HepG2 (cell line): ENCODE measurements around the gene BTN1A1. TPM values are rescaled to one million over a fixed set of nuclear protein-coding genes. Genes with fewer than 3 reads are reported as not detected.
A peak's percentile ranks its signal among the peaks of the same experiment; 100 is the strongest.

Experiments
- AHR ChIP-seq: IDR thresholded peaks from 2 replicates; pipeline ENCODE4 v1.6.1; 2018; ENCODE audit warnings: missing genetic modification reagents, missing compliant biosample characterization
- ARNT2 ChIP-seq: sonication (generic); formaldehyde crosslinking; IDR thresholded peaks from 2 replicates; pipeline ENCODE4 v1.8.0; 2022; ENCODE audit warnings: mild to moderate bottlenecking, low read depth, missing genetic modification reagents, moderate library complexity
- BORCS8-MEF2B ChIP-seq: sonication (generic); formaldehyde crosslinking; IDR thresholded peaks from 2 replicates; pipeline ENCODE4 v1.8.0; 2022; ENCODE audit warnings: mild to moderate bottlenecking, missing genetic modification reagents
- HNF4G ChIP-seq, 2 experiments: sonication (generic) in 1 of 2; formaldehyde crosslinking in 1 of 2; IDR thresholded peaks; 2 replicates each; pipeline versions ENCODE4 v1.4.0 to v1.6.1; 2011 to 2020; ENCODE audit warnings: borderline replicate concordance in 2 of 2, low read depth in 2 of 2, mild to moderate bottlenecking in 2 of 2, low read length in 1 of 2, missing genetic modification reagents in 1 of 2, moderate library complexity in 1 of 2
- MZF1 ChIP-seq: sonication (generic); formaldehyde crosslinking; IDR thresholded peaks from 2 replicates; pipeline ENCODE4 v1.8.1; 2023; ENCODE audit warnings: mild to moderate bottlenecking, missing genetic modification reagents, borderline replicate concordance
- ZBTB7B ChIP-seq: sonication (generic); formaldehyde crosslinking; IDR thresholded peaks from 2 replicates; pipeline ENCODE4 v1.4.0; 2020; ENCODE audit warnings: missing genetic modification reagents
- ZNF143 ChIP-seq: sonication (generic); formaldehyde crosslinking; IDR thresholded peaks from 2 replicates; pipeline ENCODE4 v1.4.0; 2020; ENCODE audit warnings: missing genetic modification reagents
- ZNF224 ChIP-seq: sonication (generic); formaldehyde crosslinking; IDR thresholded peaks from 2 replicates; pipeline ENCODE4 v1.5.0; 2020; ENCODE audit warnings: mild to moderate bottlenecking, missing genetic modification reagents
- ZNF274 ChIP-seq: sonication (generic); formaldehyde crosslinking; IDR thresholded peaks from 2 replicates; pipeline ENCODE4 v1.5.1; 2020; ENCODE audit warnings: mild to moderate bottlenecking, missing genetic modification reagents
- polyA plus RNA-seq, 8 experiments: library from polyadenylated mRNA; depleted of rRNA in 3 of 8; stranded (reverse) in 7 of 8; unstranded in 1 of 8; fragments of >200 nt; fragmentation: Illumina TruSeq in 4 of 8; extraction: Trizol in 4 of 8; gene quantifications; 2 replicates each; pipeline versions ENCODE4 v1.2.1 to v1.2.3, GENCODE V29; 2011 to 2016; ENCODE audit warnings: low read depth in 4 of 8, missing spikeins in 1 of 8, mixed read lengths in 1 of 8; ENCODE audit not compliant: insufficient read depth in 1 of 8
- total RNA-seq, 5 experiments: library from RNA; depleted of rRNA; stranded (reverse); fragments of >200 nt; fragmentation: Illumina TruSeq; extraction: Trizol; gene quantifications; 2 replicates each; pipeline ENCODE4 v1.2.3, GENCODE V29; 2016; ENCODE audit warnings: low read depth in 1 of 5
- TF ChIP-seq, protein P1 (sequence below): sonication (generic); formaldehyde crosslinking; IDR thresholded peaks from 2 replicates; pipeline ENCODE4 v1.5.0; 2020; ENCODE audit warnings: mild to moderate bottlenecking, missing genetic modification reagents, borderline replicate concordance
- TF ChIP-seq, protein P2 (sequence below): sonication (generic); formaldehyde crosslinking; IDR thresholded peaks from 2 replicates; pipeline ENCODE4 v1.5.1; 2020; ENCODE audit warnings: missing genetic modification reagents, mild to moderate bottlenecking, borderline replicate concordance
- TF ChIP-seq, protein P3 (sequence below): sonication (generic); formaldehyde crosslinking; IDR thresholded peaks from 2 replicates; pipeline ENCODE4 v1.5.1; 2020; ENCODE audit warnings: mild to moderate bottlenecking, moderate library complexity, missing genetic modification reagents
- TF ChIP-seq, protein P4 (sequence below): sonication (generic); formaldehyde crosslinking; IDR thresholded peaks from 2 replicates; pipeline ENCODE4 v1.8.1; 2023; ENCODE audit warnings: missing genetic modification reagents, mild to moderate bottlenecking, borderline replicate concordance
- TF ChIP-seq, protein P5 (sequence below): sonication (generic); formaldehyde crosslinking; IDR thresholded peaks from 2 replicates; pipeline ENCODE4 v1.5.0; 2020; ENCODE audit warnings: mild to moderate bottlenecking, missing genetic modification reagents
- TF ChIP-seq, protein P6 (sequence below): sonication (generic); formaldehyde crosslinking; IDR thresholded peaks from 2 replicates; pipeline ENCODE4 v1.4.0; 2020; ENCODE audit warnings: mild to moderate bottlenecking, low read depth, missing genetic modification reagents
- TF ChIP-seq, protein P7 (sequence below): sonication (generic); formaldehyde crosslinking; conservative IDR thresholded peaks from 2 replicates; pipeline ENCODE4 v1.4.0; 2020; ENCODE audit warnings: missing genetic modification reagents

The BTN1A1 gene
- total and polyA plus RNA-seq, 2 of the 13 experiments (the other 11 are each of a cell fraction or from before 2014, with no cell fraction given), result 0.04 TPM; not detected in 1

DNA sequence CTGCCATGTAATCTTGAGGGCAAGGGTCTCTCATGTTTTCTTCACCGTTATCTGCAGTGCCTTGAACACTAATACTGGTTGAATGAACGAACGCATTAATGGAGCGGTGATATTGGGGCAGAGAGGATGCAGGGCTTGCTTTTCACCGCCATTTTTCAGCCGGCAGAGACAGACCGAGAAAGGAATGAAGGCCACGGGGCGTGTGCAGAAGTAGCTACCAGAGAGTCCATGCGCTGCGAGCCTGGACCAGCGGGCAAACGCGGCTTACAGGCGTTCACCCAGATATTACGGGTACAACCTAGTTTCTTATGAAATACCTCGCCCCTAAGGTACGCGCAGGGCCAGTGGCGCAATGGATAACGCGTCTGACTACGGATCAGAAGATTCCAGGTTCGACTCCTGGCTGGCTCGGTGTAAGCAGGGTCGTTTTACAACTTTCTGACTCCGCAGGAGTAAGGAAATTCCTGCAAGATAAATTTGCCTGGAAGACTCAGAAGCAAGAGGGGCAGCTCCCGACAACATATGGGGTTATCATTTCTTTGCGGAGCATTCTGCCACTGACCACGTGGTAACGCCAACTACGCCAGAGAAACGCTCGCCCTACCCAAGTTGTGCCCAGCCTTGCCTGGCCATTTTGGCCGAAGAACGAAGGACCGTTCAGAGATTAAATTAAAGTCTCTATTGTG lies 37.2 kb downstream of the BTN1A1 start (continued):
- TF ChIP-seq, protein P1, sequence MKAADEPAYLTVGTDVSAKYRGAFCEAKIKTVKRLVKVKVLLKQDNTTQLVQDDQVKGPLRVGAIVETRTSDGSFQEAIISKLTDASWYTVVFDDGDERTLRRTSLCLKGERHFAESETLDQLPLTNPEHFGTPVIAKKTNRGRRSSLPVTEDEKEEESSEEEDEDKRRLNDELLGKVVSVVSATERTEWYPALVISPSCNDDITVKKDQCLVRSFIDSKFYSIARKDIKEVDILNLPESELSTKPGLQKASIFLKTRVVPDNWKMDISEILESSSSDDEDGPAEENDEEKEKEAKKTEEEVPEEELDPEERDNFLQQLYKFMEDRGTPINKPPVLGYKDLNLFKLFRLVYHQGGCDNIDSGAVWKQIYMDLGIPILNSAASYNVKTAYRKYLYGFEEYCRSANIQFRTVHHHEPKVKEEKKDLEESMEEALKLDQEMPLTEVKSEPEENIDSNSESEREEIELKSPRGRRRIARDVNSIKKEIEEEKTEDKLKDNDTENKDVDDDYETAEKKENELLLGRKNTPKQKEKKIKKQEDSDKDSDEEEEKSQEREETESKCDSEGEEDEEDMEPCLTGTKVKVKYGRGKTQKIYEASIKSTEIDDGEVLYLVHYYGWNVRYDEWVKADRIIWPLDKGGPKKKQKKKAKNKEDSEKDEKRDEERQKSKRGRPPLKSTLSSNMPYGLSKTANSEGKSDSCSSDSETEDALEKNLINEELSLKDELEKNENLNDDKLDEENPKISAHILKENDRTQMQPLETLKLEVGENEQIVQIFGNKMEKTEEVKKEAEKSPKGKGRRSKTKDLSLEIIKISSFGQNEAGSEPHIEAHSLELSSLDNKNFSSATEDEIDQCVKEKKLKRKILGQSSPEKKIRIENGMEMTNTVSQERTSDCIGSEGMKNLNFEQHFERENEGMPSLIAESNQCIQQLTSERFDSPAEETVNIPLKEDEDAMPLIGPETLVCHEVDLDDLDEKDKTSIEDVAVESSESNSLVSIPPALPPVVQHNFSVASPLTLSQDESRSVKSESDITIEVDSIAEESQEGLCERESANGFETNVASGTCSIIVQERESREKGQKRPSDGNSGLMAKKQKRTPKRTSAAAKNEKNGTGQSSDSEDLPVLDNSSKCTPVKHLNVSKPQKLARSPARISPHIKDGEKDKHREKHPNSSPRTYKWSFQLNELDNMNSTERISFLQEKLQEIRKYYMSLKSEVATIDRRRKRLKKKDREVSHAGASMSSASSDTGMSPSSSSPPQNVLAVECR (CRISPR knock-in tag), result peak; percentile 61; the same call in 1 of the 2 replicates
- TF ChIP-seq, protein P2, sequence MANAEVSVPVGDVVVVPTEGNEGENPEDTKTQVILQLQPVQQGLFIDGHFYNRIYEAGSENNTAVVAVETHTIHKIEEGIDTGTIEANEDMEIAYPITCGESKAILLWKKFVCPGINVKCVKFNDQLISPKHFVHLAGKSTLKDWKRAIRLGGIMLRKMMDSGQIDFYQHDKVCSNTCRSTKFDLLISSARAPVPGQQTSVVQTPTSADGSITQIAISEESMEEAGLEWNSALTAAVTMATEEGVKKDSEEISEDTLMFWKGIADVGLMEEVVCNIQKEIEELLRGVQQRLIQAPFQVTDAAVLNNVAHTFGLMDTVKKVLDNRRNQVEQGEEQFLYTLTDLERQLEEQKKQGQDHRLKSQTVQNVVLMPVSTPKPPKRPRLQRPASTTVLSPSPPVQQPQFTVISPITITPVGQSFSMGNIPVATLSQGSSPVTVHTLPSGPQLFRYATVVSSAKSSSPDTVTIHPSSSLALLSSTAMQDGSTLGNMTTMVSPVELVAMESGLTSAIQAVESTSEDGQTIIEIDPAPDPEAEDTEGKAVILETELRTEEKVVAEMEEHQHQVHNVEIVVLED (CRISPR knock-in tag), result peak; percentile 70
- TF ChIP-seq HNF4G (IDR thresholded peaks at IDR 0.05; ENCODE audit: borderline replicate concordance, low read depth, low read length) (no peak; the same call in 1 of the 2 replicates), HNF4G (CRISPR knock-in tag; IDR thresholded peaks at IDR 0.05; ENCODE audit: borderline replicate concordance, low read depth) (peak; percentile 54; the same call in 1 of the 2 replicates), ARNT2 (CRISPR knock-in tag) (peak; percentile 59), ZNF224 (no peak), ZBTB7B (CRISPR knock-in tag) (peak; percentile 90), AHR (no peak), MZF1 (CRISPR knock-in tag) (no peak), BORCS8-MEF2B (CRISPR knock-in tag) (peak; percentile 83), ZNF274 (CRISPR knock-in tag) (peak; percentile 40; the same call in 1 of the 2 replicates), ZNF143 (CRISPR knock-in tag) (peak; percentile 36)
- TF ChIP-seq, protein P3, sequence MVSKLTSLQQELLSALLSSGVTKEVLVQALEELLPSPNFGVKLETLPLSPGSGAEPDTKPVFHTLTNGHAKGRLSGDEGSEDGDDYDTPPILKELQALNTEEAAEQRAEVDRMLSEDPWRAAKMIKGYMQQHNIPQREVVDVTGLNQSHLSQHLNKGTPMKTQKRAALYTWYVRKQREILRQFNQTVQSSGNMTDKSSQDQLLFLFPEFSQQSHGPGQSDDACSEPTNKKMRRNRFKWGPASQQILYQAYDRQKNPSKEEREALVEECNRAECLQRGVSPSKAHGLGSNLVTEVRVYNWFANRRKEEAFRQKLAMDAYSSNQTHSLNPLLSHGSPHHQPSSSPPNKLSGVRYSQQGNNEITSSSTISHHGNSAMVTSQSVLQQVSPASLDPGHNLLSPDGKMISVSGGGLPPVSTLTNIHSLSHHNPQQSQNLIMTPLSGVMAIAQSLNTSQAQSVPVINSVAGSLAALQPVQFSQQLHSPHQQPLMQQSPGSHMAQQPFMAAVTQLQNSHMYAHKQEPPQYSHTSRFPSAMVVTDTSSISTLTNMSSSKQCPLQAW (CRISPR knock-in tag), result peak; percentile 96
- TF ChIP-seq, protein P4, sequence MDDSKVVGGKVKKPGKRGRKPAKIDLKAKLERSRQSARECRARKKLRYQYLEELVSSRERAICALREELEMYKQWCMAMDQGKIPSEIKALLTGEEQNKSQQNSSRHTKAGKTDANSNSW (CRISPR knock-in tag), result no peak; the same call in 1 of the 2 replicates
- TF ChIP-seq, protein P5, sequence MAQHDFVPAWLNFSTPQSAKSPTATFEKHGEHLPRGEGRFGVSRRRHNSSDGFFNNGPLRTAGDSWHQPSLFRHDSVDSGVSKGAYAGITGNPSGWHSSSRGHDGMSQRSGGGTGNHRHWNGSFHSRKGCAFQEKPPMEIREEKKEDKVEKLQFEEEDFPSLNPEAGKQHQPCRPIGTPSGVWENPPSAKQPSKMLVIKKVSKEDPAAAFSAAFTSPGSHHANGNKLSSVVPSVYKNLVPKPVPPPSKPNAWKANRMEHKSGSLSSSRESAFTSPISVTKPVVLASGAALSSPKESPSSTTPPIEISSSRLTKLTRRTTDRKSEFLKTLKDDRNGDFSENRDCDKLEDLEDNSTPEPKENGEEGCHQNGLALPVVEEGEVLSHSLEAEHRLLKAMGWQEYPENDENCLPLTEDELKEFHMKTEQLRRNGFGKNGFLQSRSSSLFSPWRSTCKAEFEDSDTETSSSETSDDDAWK (CRISPR knock-in tag), result no peak
- TF ChIP-seq, protein P6, sequence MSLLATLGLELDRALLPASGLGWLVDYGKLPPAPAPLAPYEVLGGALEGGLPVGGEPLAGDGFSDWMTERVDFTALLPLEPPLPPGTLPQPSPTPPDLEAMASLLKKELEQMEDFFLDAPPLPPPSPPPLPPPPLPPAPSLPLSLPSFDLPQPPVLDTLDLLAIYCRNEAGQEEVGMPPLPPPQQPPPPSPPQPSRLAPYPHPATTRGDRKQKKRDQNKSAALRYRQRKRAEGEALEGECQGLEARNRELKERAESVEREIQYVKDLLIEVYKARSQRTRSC (CRISPR knock-in tag), result peak; percentile 96; the same call in 1 of the 2 replicates
- TF ChIP-seq, protein P7, sequence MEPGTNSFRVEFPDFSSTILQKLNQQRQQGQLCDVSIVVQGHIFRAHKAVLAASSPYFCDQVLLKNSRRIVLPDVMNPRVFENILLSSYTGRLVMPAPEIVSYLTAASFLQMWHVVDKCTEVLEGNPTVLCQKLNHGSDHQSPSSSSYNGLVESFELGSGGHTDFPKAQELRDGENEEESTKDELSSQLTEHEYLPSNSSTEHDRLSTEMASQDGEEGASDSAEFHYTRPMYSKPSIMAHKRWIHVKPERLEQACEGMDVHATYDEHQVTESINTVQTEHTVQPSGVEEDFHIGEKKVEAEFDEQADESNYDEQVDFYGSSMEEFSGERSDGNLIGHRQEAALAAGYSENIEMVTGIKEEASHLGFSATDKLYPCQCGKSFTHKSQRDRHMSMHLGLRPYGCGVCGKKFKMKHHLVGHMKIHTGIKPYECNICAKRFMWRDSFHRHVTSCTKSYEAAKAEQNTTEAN, result peak; percentile 69; the same call in 1 of the 2 replicates
